H9 (cell line): ENCODE results near the gene FOXO1. TPM values are rescaled to one million over a fixed set of nuclear protein-coding genes. Genes with fewer than 3 reads are reported as not detected.

Experiments
- DNase-seq: peaks from one replicate; pipeline ENCODE4 v3.0.0-alpha.2; 2017
- H2AFZ ChIP-seq: one replicate; pipeline ENCODE4 v1.6.1; 2013; ENCODE audit warnings: mild to moderate bottlenecking, low read length, control low read depth, moderate library complexity
- H2AK5ac ChIP-seq: 2 replicates; pipeline ENCODE4 v1.6.1; 2013; ENCODE audit warnings: low read length, control low read depth, mixed read lengths; ENCODE audit not compliant: insufficient read length
- H2BK120ac ChIP-seq: one replicate; pipeline ENCODE4 v1.6.1; 2013; ENCODE audit warnings: low read depth, mild to moderate bottlenecking, low read length, control low read depth, inconsistent platforms; ENCODE audit not compliant: poor library complexity, severe bottlenecking
- H2BK12ac ChIP-seq: 2 replicates; pipeline ENCODE4 v1.6.1; 2013; ENCODE audit warnings: low read length, control low read depth, mixed read lengths, low read depth; ENCODE audit not compliant: insufficient read length
- H2BK15ac ChIP-seq: 2 replicates; pipeline ENCODE4 v1.6.1; 2013; ENCODE audit warnings: low read depth, low read length, control low read depth
- H2BK20ac ChIP-seq: one replicate; pipeline ENCODE4 v1.6.1; 2013; ENCODE audit warnings: low read depth, mild to moderate bottlenecking, low read length, control low read depth, inconsistent platforms; ENCODE audit not compliant: poor library complexity, severe bottlenecking
- H2BK5ac ChIP-seq: 2 replicates; pipeline ENCODE4 v1.6.1; 2013; ENCODE audit warnings: low read length, control low read depth, mixed read lengths; ENCODE audit not compliant: insufficient read length
- H3K14ac ChIP-seq: 2 replicates; pipeline ENCODE4 v1.6.1; 2013; ENCODE audit warnings: low read length, control low read depth; ENCODE audit not compliant: insufficient read depth
- H3K18ac ChIP-seq: 2 replicates; pipeline ENCODE4 v1.6.1; 2013; ENCODE audit warnings: low read depth, mild to moderate bottlenecking, mixed read lengths, low read length, control low read depth; ENCODE audit not compliant: insufficient read length
- H3K23ac ChIP-seq: 2 replicates; pipeline ENCODE4 v1.6.1; 2013; ENCODE audit warnings: low read length, control low read depth, mixed read lengths, low read depth; ENCODE audit not compliant: insufficient read length
- H3K23me2 ChIP-seq: 2 replicates; pipeline ENCODE4 v1.6.1; 2013; ENCODE audit warnings: low read depth, mild to moderate bottlenecking, mixed read lengths, low read length, control low read depth; ENCODE audit not compliant: insufficient read length, poor library complexity, severe bottlenecking
- H3K27ac ChIP-seq: 2 replicates; pipeline ENCODE4 v1.5.1; 2013; ENCODE audit warnings: low read length, control low read depth, mixed read lengths, low read depth; ENCODE audit not compliant: insufficient read length
- H3K27me3 ChIP-seq: 2 replicates; pipeline ENCODE4 v1.6.1; 2013; ENCODE audit warnings: low read length, control low read depth, inconsistent platforms; ENCODE audit not compliant: insufficient read depth
- H3K4ac ChIP-seq: 2 replicates; pipeline ENCODE4 v1.6.1; 2013; ENCODE audit warnings: low read depth, mild to moderate bottlenecking, control low read depth, inconsistent platforms, low read length, moderate library complexity
- H3K4me1 ChIP-seq: 2 replicates; pipeline ENCODE4 v1.6.1; 2013; ENCODE audit warnings: low read length, control low read depth, inconsistent platforms; ENCODE audit not compliant: insufficient read depth
- H3K4me2 ChIP-seq: 2 replicates; pipeline ENCODE4 v1.6.1; 2013; ENCODE audit warnings: low read length, control low read depth, mixed read lengths; ENCODE audit not compliant: insufficient read length, insufficient read depth
- H3K56ac ChIP-seq: 2 replicates; pipeline ENCODE4 v1.6.1; 2013; ENCODE audit warnings: low read depth, mild to moderate bottlenecking, mixed read lengths, low read length, control low read depth; ENCODE audit not compliant: insufficient read length
- H3K79me1 ChIP-seq: 2 replicates; pipeline ENCODE4 v1.6.1; 2013; ENCODE audit warnings: low read depth, mild to moderate bottlenecking, moderate library complexity, low read length, control low read depth, inconsistent platforms; ENCODE audit not compliant: insufficient read depth, poor library complexity, severe bottlenecking
- H3K79me2 ChIP-seq: 2 replicates; pipeline ENCODE4 v1.6.1; 2013; ENCODE audit warnings: low read length, control low read depth, inconsistent platforms; ENCODE audit not compliant: insufficient read depth
- H3K9ac ChIP-seq: 2 replicates; pipeline ENCODE4 v1.6.1; 2013; ENCODE audit warnings: low read length, control low read depth, mixed read lengths; ENCODE audit not compliant: insufficient read length; ENCODE audit errors: extremely low read depth
- H3K9me3 ChIP-seq: one replicate; pipeline ENCODE4 v1.6.1; 2013; ENCODE audit warnings: low read depth, low read length, inconsistent platforms; ENCODE audit not compliant: control insufficient read depth
- H3T11ph ChIP-seq: one replicate; pipeline ENCODE4 v1.6.1; 2013; ENCODE audit warnings: mild to moderate bottlenecking, low read length, control low read depth, inconsistent platforms
- H4K20me1 ChIP-seq: one replicate; pipeline ENCODE4 v1.6.1; 2013; ENCODE audit not compliant: control insufficient read depth, insufficient read length, insufficient read depth
- H4K5ac ChIP-seq: 2 replicates; pipeline ENCODE4 v1.6.1; 2013; ENCODE audit warnings: low read depth, mild to moderate bottlenecking, mixed read lengths, low read length, control low read depth; ENCODE audit not compliant: insufficient read length
- H4K8ac ChIP-seq: replicated peaks from 2 replicates; pipeline ENCODE4 v1.6.1; 2013; ENCODE audit warnings: low read length, control low read depth, mixed read lengths, low read depth; ENCODE audit not compliant: insufficient read length
- H4K91ac ChIP-seq: 2 replicates; pipeline ENCODE4 v1.6.1; 2013; ENCODE audit warnings: low read depth, mild to moderate bottlenecking, moderate library complexity, mixed read lengths, low read length, control low read depth; ENCODE audit not compliant: insufficient read length
- H3K27ac Mint-ChIP-seq, 3 experiments: 2 replicates in 2 of 3; 3 replicates in 1 of 3; pipeline ENCODE4 v1.8.0; 2020 to 2021; ENCODE audit warnings: mixed read lengths in 3 of 3, mild to moderate bottlenecking in 1 of 3, moderate library complexity in 1 of 3
- H3K27me3 Mint-ChIP-seq: 2 replicates; pipeline ENCODE4 v1.8.0; 2021; ENCODE audit warnings: low read depth, mild to moderate bottlenecking, moderate library complexity, mixed read lengths
- H3K36me3 Mint-ChIP-seq, 3 experiments: 2 replicates in 2 of 3; 3 replicates in 1 of 3; pipeline ENCODE4 v1.8.0; 2020 to 2021; ENCODE audit warnings: low read depth in 3 of 3, mixed read lengths in 3 of 3; ENCODE audit not compliant: insufficient read depth in 1 of 3
- H3K4me1 Mint-ChIP-seq, 2 experiments: 2 replicates each; pipeline ENCODE4 v1.8.0; 2020; ENCODE audit warnings: mixed read lengths in 2 of 2
- H3K4me3 Mint-ChIP-seq, 2 experiments: 2 replicates in 1 of 2; 3 replicates in 1 of 2; pipeline ENCODE4 v1.8.0; 2020 to 2021; ENCODE audit warnings: mild to moderate bottlenecking in 2 of 2, mixed read lengths in 2 of 2, moderate library complexity in 1 of 2
- H3K9me3 Mint-ChIP-seq, 2 experiments: 2 replicates in 1 of 2; 3 replicates in 1 of 2; pipeline ENCODE4 v1.8.0; 2020; ENCODE audit warnings: mild to moderate bottlenecking in 2 of 2, mixed read lengths in 2 of 2, moderate library complexity in 1 of 2
- CTCF ChIP-seq: fragments of 200-600 bp; sonication (generic); conservative IDR thresholded peaks from 3 replicates; pipeline ENCODE4 v1.8.0; 2021; ENCODE audit warnings: antibody characterized with exemption, mild to moderate bottlenecking
- WGBS: extraction: QIAGEN DNeasy Blood & Tissue Kit; methylation state at CpG from one replicate; pipeline ENCODE4 v1.1.7; 2013; ENCODE audit warnings: missing lambda C conversion rate, low lambda C conversion rate, mixed read lengths; ENCODE audit not compliant: insufficient read length; ENCODE audit errors: extremely low coverage; 5-methylcytosine and 5-hydroxymethylcytosine counted together
- total RNA-seq: library from RNA; stranded (reverse); gene quantifications from 2 replicates; pipeline ENCODE4 v1.2.1, GENCODE V29; 2021

The FOXO1 gene
- total RNA-seq, 1 experiment from 2014 or later: 44.6 TPM

GRCh38 chr13:40611635-40612034, 54.8 kb downstream of the FOXO1 start:
- H3K9ac ChIP-seq: no peak overlapping the region
- no peak overlapping the region for H4K8ac ChIP-seq
- Mint-ChIP-seq H3K4me1 (peaks cover 67 to 68% of the 10 kb centered on the region in 2 experiments), H3K4me3 (no peak overlapping the region), H3K27me3 (no peaks in the 10 kb centered on the region), H3K27ac (no peak overlapping the region; a peak in 3 of 7 replicates), H3K9me3 (no peaks in the 10 kb centered on the region), H3K36me3 (peaks cover 9 to 12% (median 10%) of the 10 kb centered on the region in 3 experiments; a peak in 5 of 7 replicates)
- TF ChIP-seq CTCF: no peak
- no CpG with 5 or more reads among the region's 7 CpGs for WGBS
- no peak overlapping the region for H3T11ph ChIP-seq
- H3K18ac ChIP-seq: no peak overlapping the region
- H3K79me1 ChIP-seq: peaks cover 3% of the 10 kb centered on the region
- no peak overlapping the region for H4K5ac ChIP-seq
- H2BK120ac ChIP-seq: no peak overlapping the region
- no peaks in the 10 kb centered on the region for H4K20me1 ChIP-seq
- H3K79me2 ChIP-seq: peaks cover 59% of the 10 kb centered on the region
- no peak overlapping the region for H3K4me2 ChIP-seq
- H2BK20ac ChIP-seq: no peak overlapping the region
- H3K56ac ChIP-seq: no peak overlapping the region
- no peak overlapping the region for H2BK5ac ChIP-seq
- H3K23ac ChIP-seq: no peak overlapping the region
- peaks cover 23% of the 10 kb centered on the region for H3K4me1 ChIP-seq
- no peak overlapping the region for H3K14ac ChIP-seq
- H2AK5ac ChIP-seq: no peak overlapping the region
- H3K4ac ChIP-seq: no peak overlapping the region
- H3K27ac ChIP-seq: no peak overlapping the region
- no peak overlapping the region for H2AFZ ChIP-seq
- H2BK12ac ChIP-seq: no peak overlapping the region
- no peaks in the 10 kb centered on the region for H3K23me2 ChIP-seq
- H3K9me3 ChIP-seq: no peaks in the 10 kb centered on the region
- no peak overlapping the region for H2BK15ac ChIP-seq
- DNase-seq: no peak
- H4K91ac ChIP-seq: no peak overlapping the region
- H3K27me3 ChIP-seq: no peaks in the 10 kb centered on the region
